Measurements from ENCODE around the gene CSF2RB. TPM values are rescaled to one million over a fixed set of nuclear protein-coding genes. Genes with fewer than 3 reads are reported as not detected.
A peak's percentile ranks its signal among the peaks of the same experiment; 100 is the strongest.

CSF2RB gene
- total RNA-seq, result 5.3 TPM

- DNase-seq, result no peak
Measured at GRCh38 chr22:36913427-36914389, at the start of gene CSF2RB. Gene CSF2RB, plus strand, starts transcription at chr22:36913628. Its CDS starts 8,580 bp downstream, at chr22:36922208.

DNA sequence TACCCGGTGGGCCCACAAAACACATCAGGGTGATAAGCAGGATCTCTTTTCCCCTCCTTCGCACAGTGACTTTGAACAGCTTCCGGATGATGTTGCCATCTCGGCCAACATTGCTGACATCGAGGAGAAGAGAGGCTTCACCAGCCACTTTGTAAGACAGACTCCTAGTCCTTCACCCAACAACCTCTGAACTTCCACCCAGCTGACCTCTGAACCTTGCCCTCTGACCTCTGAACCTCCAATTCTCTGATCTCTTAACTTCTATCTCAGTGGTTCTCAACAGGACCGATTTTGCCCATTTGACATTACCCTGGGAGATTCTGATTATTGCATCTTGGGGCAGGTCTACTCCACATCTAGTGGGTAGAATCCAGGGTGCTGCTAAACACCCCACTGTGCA, 49.4 kb upstream of the CSF2RB start:
- DNase-seq, result no peak

GRCh38 chr22:36864454-36865215, 48.8 kb upstream of the CSF2RB start:
- DNase-seq, result no peak

DNA sequence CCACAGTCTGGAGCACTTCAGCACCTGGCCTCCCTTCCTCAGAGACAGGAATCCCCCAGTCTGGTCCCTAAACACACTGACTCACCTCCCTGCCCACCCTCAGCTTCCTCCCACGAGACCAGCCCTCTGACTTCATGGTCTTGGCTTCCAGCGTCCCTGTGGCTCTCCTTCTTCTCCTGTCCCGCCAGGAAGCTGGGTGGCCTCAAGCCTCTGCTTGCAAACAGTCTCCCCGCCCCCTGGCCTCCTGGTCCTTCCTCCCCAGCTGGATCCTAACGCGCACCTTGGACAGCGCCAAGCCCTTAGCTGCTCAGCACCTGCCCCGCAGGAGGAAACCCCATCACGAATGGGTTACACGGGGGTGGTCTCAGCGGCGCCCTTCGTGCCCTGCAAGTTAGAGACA, 48.1 kb upstream of the CSF2RB start:
- DNase-seq, result no peak

- no peak for DNase-seq
Measured at GRCh38 chr22:36867695-36868094, 45.7 kb upstream of the CSF2RB start.

- no peak for DNase-seq
Measured at GRCh38 chr22:36868546-36869181, 44.8 kb upstream of the CSF2RB start.

GRCh38 chr22:36870250-36870649, 43.2 kb upstream of the CSF2RB start:
- DNase-seq, result no peak

GRCh38 chr22:36871669-36872081, 41.8 kb upstream of the CSF2RB start:
- no peak for DNase-seq

DNA sequence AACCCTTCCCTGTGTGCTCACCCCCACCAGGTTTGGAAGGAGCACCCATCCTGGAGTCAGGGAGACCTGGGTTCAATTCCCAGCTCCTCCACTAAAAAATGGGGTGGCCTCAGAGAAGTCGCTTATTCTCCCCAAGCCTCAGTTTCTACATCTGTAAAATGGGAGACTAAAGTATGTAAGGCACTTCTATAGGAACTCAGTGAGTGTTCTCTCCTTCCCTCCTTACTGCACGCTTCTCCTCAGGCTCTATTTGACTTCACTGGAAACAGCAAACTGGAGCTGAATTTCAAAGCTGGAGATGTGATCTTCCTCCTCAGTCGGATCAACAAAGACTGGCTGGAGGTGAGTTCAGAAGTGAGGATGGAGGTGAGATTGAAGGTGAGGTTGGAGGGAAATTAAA, 41.3 kb upstream of the CSF2RB start:
- no peak for DNase-seq

DNA sequence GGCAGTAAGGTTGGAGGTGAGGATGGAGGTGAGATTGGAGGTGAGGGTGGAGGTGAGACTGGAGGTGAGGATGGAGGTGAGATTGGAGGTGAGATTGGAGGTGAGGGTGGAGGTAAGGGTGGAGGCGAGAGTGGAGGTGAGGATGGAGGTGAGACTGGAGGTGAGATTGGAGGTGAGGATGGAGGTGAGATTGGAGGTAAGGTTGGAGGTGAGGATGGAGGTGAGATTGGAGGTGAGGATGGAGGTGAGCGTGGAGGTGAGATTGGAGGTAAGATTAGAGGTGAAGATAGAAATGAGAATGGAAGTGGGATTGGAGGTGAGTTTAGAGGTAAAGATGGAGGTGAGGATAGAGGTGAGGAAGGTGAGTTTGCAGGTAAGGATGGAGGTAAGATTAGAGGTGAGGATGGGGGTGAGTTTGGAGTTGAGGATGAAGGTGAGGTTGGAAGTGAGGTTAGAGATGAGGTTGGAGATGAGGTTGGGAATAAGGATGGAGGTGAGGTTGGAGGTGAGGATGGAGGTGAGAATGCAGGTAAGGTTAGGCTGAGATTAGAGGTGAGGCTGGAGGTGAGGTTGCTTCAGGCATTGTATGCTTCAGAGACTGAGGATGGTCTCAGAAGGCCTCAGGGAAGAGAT, 40.4 kb upstream of the CSF2RB start:
- no peak for DNase-seq

- DNase-seq, result peak; percentile 23
Measured at GRCh38 chr22:36873614-36874308, 39.7 kb upstream of the CSF2RB start.

DNA sequence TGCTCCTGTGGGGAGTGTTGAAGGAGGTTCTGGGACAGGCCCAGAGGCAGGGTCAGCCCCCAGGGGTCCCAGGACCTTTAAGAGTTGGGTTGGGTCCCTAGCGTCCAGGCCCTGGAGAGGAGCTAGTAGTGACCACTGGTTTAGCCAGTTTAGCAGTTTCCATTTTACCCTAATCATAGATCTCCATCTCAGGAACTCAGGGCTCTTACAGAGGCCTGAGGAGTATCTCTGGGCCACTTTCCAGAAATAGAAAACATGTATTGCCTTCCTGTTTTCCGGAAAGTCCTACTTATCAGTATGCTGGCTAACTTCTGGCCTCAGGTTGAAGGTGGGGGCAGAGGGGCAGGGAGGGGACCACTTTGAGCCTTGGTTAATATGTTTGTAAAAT, 39.1 kb upstream of the CSF2RB start:
- no peak for DNase-seq

DNA sequence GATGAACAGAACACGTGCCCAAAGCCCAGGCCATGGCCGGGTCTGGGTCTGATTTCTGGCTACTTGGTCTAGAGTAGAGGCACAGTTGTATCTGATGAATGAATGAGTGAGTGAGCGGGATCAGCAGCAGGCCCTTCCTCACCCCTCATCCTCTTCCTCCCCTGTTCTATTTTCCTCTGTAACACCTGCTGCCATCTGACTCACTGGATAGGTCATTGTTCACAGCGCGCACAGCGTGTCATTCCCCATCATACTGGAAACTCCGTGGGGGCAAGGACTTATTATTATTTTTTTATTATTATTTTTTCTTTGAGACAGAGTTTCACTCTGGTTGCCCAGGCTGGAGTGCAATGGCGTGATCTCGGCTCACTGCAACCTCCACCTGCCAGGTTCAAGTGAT, 38.7 kb upstream of the CSF2RB start:
- no peak for DNase-seq

DNA sequence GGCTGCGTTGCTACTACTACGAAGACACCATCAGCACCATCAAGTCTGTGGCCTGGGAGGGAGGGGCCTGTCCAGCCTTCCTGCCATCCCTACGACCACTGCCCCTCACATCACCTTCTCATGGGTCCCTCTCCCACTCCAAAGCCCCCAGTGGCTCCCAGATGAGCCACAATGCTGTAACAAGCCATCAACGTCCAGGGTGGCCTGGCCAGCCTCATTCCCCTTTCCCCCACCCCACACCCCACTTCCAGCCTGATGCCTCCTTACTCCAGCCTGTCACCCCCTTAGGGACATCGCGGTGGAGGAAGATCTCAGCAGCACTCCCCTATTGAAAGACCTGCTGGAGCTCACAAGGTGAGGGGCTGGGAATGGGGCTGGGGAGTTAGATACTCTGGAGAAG, 37.7 kb upstream of the CSF2RB start:
- DNase-seq, result no peak

DNA sequence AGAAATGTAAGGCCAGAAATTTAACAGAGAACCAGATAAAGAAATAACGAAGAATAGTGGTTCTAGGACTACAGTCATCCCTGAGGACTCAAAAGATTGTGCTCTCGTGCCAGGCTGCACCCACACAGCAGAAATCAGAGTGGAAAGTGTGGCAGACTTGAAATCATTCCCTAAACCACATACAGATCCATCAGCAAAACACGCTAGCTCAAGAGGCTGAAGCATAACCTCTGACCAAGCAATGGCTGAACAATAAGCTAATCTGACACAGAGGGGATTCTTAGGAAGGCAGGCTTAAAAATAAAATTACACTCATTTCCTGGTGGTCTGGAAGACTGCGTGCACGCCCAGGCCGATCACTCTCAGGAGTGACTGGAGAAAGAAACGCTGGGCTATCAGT, 33.7 kb upstream of the CSF2RB start:
- no peak for DNase-seq

- DNase-seq, result no peak
Measured at GRCh38 chr22:36881504-36882245, 31.8 kb upstream of the CSF2RB start.

GRCh38 chr22:36884349-36885158, 28.9 kb upstream of the CSF2RB start:
- no peak for DNase-seq

- no peak for DNase-seq
Measured at GRCh38 chr22:36885474-36885873, 28.0 kb upstream of the CSF2RB start.

DNA sequence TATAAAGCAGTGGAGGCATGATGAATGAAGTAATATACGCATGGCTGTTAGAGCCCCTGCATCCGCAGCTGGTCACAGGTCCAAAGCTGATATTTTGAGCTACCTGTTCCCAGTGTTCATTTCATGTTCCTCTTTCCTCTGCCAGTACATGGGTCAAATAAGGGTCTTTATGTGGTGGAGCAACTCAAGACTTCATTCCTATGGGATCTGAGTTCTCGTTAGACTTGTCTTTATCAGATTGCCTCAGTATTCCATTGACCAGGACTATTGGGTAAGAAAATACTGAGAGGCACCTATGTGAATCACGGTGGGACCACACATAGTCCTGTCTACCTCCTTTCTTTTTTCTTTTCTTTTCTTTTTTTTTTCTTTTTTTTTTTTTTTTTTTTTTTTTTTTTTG, 27.4 kb upstream of the CSF2RB start:
- no peak for DNase-seq

DNA sequence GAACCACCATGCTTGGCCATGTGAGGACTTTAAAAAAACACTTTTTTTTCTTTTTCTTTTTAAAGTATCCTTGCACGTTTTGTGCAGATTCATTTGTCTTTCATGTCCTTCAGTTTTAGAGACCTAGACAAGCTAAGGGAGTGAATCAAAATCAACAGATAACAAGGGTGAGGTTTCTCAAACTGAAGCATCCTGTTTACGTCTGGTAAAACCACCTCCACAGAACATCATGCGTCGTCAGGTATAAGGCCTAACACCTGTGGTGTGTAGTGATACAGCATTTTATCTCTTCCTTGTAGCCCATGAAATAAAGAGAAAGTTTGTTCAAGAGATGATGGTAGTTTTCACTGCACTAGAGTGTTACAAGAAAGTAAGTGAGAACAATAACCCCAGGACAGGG, 26.3 kb upstream of the CSF2RB start:
- DNase-seq, result no peak

All from skin of body (tissue), 2 donors.